GM21367 (cell line): ENCODE data around the gene PCP2.

ENCODE experiments used
- ATAC-seq: cut with Tn5 transposase; IDR thresholded peaks from one replicate; pipeline ENCODE4 v1.9.1; 2021; ENCODE audit not compliant: unreplicated experiment

Gene PCP2

GRCh38 chr19:7639863-7640348 is 6.4 kb upstream of the PCP2 start:
- ATAC-seq: no peak

- ATAC-seq: no peak
These were observed 5.4 kb upstream of the PCP2 start for GRCh38 chr19:7638802-7639465.

GRCh38 chr19:7637374-7638256 is 4.1 kb upstream of the PCP2 start:
- no peak for ATAC-seq

- ATAC-seq: no peak
These were observed 3.3 kb upstream of the PCP2 start, which contains the start of gene STXBP2 for GRCh38 chr19:7636691-7637373. Gene STXBP2 (plus strand): TSS chr19:7637110. CDS start chr19:7637150, 40 bp downstream.

GRCh38 chr19:7636317-7636690 is 2.8 kb upstream of the PCP2 start:
- ATAC-seq: no peak

DNA sequence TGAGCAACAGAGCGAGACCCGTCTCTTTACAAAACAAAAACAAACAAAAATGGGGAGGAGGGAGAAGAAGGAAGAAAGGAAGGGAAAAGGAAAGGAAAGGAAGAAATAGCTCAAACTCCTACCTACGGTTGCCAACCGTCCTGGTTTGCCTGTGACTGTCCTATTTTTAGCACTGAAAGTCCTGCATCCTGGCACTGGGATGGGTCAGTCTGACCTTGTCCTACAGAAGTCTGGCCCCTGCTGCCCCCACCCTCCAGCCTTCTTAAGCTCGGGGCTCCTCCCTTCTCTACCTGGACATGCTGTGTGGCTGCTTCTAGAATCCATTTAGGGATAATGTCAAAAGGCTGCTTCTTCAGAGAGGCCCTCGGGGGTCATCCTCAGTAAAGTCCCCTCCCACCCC is 2.2 kb upstream of the PCP2 start:
- ATAC-seq: no peak

- no peak for ATAC-seq
These were observed 947 bp downstream of the PCP2 start for GRCh38 chr19:7632340-7633203.

- no peak for ATAC-seq
These were observed 1.9 kb downstream of the PCP2 start for GRCh38 chr19:7631577-7631976.

GRCh38 chr19:7629347-7630054 is 4.0 kb downstream of the PCP2 start, which contains the start of the genes PET100 and XAB2:
Gene PET100 (plus strand): TSS chr19:7629793. CDS start chr19:7629834, 41 bp downstream.
Gene XAB2 (minus strand): TSS chr19:7629545. CDS start chr19:7629527, 18 bp downstream.
- peak; percentile 72 for ATAC-seq

DNA sequence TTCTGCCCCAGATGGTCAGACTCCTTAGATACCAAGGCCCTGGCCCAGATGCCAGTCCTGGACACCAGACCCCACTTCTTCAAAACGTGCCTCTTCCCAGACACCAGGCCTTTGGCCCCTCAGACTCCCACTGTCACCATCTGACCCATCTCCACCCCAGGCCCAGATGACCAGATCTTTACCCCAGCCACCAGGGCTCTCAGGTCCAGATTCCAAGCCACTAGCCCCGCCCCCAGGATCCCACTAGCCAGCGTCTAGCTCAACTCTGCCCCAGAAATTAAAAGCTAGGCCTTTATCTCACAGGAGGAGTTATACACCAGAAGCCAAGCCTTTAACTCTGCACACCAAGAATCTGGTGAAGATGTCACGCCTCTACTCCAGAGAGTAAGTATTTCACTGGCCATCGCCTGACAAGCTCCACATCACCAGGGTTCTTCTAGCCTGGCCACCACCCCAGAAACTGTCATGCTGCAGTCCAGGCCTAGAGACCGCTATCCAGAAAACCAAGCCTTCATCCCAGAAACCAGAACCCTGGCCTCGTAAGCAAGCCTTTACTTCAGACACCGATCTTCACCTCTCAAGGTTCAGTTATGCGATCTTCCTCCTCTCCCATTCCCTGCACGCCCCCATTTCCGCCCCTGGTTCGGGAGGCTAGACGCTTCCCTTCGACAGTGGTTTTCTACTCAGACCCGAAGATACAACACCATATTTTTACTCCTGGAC is 4.8 kb downstream of the PCP2 start:
- no peak for ATAC-seq

DNA sequence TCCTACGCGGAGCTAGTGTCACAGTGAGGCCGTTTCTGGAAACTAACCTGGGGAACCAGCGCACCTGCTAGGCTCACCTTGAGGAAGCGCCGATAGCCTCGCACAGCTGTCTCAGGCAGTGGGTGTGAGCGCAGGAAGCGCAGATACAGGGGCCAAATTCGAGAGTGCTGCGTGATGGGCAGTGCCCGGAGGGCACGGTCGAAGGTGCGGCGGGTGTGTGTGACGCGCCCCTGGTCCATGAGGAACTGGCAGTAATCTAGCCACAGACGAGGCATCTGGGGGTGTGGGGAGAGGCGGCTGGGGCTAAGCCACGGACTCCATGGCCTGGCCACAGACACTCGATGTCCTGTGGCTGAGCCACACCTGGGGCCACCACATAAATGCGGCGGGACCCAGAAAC is 6.4 kb downstream of the PCP2 start:
- ATAC-seq: no peak

- no peak for ATAC-seq
These were observed 7.7 kb downstream of the PCP2 start for GRCh38 chr19:7625763-7626372.

DNA sequence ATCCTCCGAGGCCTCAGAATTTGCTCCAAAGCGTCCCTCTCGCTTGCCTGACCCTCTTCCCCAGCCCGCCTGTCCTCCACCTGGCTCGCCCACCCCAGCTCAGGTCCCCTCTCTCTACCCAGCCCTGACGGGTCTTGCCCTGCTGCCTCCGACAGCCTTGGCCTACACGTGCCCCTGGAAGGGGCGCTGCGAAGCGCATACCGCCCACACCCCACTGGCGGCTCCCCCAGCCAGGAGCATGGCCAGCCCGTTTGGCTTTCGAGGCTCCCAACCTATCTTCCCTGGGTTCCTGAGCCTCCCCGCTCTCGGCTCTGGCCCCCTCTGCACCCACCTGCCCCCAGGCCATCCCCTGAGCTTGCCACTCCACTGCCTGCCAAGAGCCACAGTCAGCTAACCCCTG is 8.7 kb downstream of the PCP2 start:
- no peak for ATAC-seq

GRCh38 chr19:7623725-7624603 is 9.6 kb downstream of the PCP2 start:
- no peak for ATAC-seq

GRCh38 chr19:7622933-7623685 is 10.4 kb downstream of the PCP2 start:
- ATAC-seq: no peak

DNA sequence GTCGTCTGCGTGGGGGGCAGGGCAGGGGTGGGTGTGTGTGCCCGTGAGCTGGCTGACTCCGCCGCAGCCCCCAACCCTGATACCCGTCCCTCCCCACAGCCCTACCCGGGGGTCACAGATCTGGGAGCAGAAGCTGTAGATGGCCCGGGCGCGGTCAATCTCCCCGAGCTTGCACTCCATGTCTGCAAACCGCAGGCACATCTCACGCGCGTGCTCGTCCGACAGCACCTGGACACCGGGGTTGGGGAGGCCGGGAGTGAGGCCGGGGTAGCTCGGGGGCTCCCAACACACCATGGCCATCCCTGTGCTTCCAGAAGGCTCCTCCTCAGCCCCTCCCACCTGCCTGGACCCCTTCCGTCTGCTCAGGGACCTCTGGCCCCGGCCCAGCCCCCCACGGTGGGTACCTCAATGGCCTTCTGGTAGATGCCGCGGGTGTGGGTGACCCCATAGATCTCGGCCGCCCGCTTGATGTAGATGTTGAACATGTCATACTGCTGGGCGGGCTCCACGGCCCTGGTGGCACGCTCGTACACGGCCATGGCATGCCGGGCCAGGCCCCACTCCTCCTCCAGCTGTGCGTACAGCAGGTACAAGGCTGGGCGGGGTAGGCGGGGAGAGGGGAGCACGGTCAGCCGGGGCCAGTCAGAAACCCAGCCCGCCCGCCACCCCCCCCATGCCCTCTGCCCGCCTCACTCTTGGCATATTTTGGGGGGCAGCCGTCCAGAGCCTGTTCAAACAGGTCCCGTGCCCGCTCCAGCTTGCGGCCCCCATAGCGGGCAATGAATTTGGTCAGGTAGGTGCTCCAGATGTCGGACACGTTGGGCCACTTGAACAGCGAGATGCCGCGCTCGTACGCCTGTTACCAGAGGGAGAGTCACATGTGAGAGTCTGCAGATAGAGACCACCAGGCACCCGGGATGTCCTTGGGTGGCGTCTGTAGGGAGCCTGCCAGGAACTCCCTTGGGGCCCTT is 12.8 kb downstream of the PCP2 start:
- ATAC-seq: no peak
